HepG2 (cell line): ENCODE data around the gene NOP56. TPM values are rescaled to one million over a fixed set of nuclear protein-coding genes. Genes with fewer than 3 reads are reported as not detected.

Experiments
- HIVEP1 ChIP-seq: sonication (generic); formaldehyde crosslinking; IDR thresholded peaks from 2 replicates; pipeline ENCODE4 v1.4.0; 2020; ENCODE audit warnings: mild to moderate bottlenecking, missing genetic modification reagents
- KLF6 ChIP-seq: IDR thresholded peaks from 2 replicates; pipeline ENCODE4 v1.8.0; 2016; ENCODE audit warnings: missing biosample characterization, missing genetic modification reagents
- NKX3-1 ChIP-seq: sonication (generic); formaldehyde crosslinking; IDR thresholded peaks from 2 replicates; pipeline ENCODE4 v1.5.0; 2020; ENCODE audit warnings: missing genetic modification reagents
- POLR2AphosphoS5 ChIP-seq: IDR thresholded peaks from 2 replicates; pipeline ENCODE4 v1.6.1; 2012; ENCODE audit warnings: low read depth, low read length
- SIX1 ChIP-seq: sonication (generic); formaldehyde crosslinking; IDR thresholded peaks from 2 replicates; pipeline ENCODE4 v1.4.0; 2020; ENCODE audit warnings: missing genetic modification reagents, borderline replicate concordance
- SMAD3 ChIP-seq: sonication (generic); formaldehyde crosslinking; IDR thresholded peaks from 2 replicates; pipeline ENCODE4 v1.4.0; 2020; ENCODE audit warnings: missing genetic modification reagents
- ZFAT ChIP-seq: sonication (generic); formaldehyde crosslinking; conservative IDR thresholded peaks from 2 replicates; pipeline ENCODE4 v1.8.1; 2023; ENCODE audit warnings: missing genetic modification reagents, inconsistent platforms
- ZNF230 ChIP-seq: sonication (generic); formaldehyde crosslinking; IDR thresholded peaks from 2 replicates; pipeline ENCODE4 v1.4.0; 2020; ENCODE audit warnings: mild to moderate bottlenecking, missing genetic modification reagents
- ZNF256 ChIP-seq: sonication (generic); formaldehyde crosslinking; conservative IDR thresholded peaks from 2 replicates; pipeline ENCODE4 v1.4.0; 2020; ENCODE audit warnings: missing genetic modification reagents
- ZNF768 ChIP-seq: sonication (generic); formaldehyde crosslinking; IDR thresholded peaks from 2 replicates; pipeline ENCODE4 v1.4.0; 2020; ENCODE audit warnings: missing genetic modification reagents
- ZSCAN21 ChIP-seq: sonication (generic); formaldehyde crosslinking; IDR thresholded peaks from 2 replicates; pipeline ENCODE4 v1.8.0; 2022; ENCODE audit warnings: mild to moderate bottlenecking, missing genetic modification reagents, moderate library complexity, borderline replicate concordance
- polyA plus RNA-seq, 8 experiments: library from polyadenylated mRNA; depleted of rRNA in 3 of 8; stranded (reverse) in 7 of 8; unstranded in 1 of 8; fragments of >200 nt; fragmentation: Illumina TruSeq in 4 of 8; extraction: Trizol in 4 of 8; gene quantifications; 2 replicates each; pipeline versions ENCODE4 v1.2.1 to v1.2.3, GENCODE V29; 2011 to 2016; ENCODE audit warnings: low read depth in 4 of 8, missing spikeins in 1 of 8, mixed read lengths in 1 of 8; ENCODE audit not compliant: insufficient read depth in 1 of 8
- total RNA-seq, 5 experiments: library from RNA; depleted of rRNA; stranded (reverse); fragments of >200 nt; fragmentation: Illumina TruSeq; extraction: Trizol; gene quantifications; 2 replicates each; pipeline ENCODE4 v1.2.3, GENCODE V29; 2016; ENCODE audit warnings: low read depth in 1 of 5
- TF ChIP-seq, protein P1 (sequence below): sonication (generic); formaldehyde crosslinking; IDR thresholded peaks from 2 replicates; pipeline ENCODE4 v1.5.0; 2020; ENCODE audit warnings: mild to moderate bottlenecking, missing genetic modification reagents, borderline replicate concordance
- TF ChIP-seq, protein P2 (sequence below): sonication (generic); formaldehyde crosslinking; IDR thresholded peaks from 2 replicates; pipeline ENCODE4 v1.8.0; 2022; ENCODE audit warnings: mild to moderate bottlenecking, missing genetic modification reagents, moderate library complexity
- TF ChIP-seq, protein P3 (sequence below): sonication (generic); formaldehyde crosslinking; IDR thresholded peaks from 2 replicates; pipeline ENCODE4 v1.4.0; 2020; ENCODE audit warnings: mild to moderate bottlenecking, missing genetic modification reagents
- TF ChIP-seq, protein P4 (sequence below): sonication (generic); formaldehyde crosslinking; IDR thresholded peaks from 2 replicates; pipeline ENCODE4 v1.9.0; 2021; ENCODE audit warnings: mild to moderate bottlenecking, missing genetic modification reagents
- TF ChIP-seq, protein P5 (sequence below): sonication (generic); formaldehyde crosslinking; IDR thresholded peaks from 2 replicates; pipeline ENCODE4 v1.4.0; 2020; ENCODE audit warnings: missing genetic modification reagents

The NOP56 gene
- total and polyA plus RNA-seq, 2 of the 13 experiments (the other 11 are each of a cell fraction or from before 2014, with no cell fraction given) = 369 to 1,116 TPM

DNA sequence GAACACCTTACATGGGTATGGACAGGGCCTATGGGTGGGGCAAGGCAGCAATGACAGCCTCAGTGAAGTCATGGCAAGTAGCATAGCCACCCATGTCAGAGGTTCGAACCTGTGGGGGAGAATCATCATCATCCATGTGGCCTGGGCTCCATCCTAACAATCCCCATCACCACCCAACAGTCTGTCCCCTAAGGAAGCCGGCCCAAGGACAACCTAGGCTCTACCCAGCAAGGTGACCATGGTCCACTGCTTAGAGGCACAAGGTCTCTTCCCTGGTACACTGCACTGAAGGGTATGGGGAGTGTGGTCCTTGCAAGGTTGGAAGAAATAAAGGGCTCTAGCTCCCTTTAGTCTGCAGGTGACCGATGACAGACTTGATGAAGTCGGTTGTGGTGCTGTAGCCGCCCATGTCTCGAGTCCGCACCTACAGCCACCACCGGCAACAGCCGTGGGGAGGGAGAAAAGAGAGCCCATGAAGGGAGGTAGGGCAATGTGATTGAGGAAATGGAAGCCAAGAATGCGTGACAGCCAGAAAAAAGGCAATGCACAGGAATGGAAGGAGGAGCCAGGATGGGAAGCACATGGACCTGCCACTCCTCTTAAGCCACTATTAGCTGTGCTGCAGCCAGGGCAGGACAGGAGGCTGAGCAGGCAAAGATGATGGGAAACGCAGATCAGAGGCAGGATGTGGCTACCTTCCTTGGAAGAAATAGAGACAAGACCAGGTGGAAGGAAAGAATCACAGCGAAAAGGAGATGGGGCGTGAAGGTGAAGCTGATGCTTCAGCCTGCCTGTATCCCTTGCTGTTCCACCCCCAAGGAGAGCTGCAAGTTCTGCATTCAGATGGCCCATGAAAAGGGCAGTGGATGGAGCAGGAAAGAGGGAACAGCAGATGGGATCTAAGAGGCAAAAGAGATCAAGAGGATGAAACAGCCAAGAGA is 6.3 kb downstream of the NOP56 start (continued):
- TF ChIP-seq, protein P1, sequence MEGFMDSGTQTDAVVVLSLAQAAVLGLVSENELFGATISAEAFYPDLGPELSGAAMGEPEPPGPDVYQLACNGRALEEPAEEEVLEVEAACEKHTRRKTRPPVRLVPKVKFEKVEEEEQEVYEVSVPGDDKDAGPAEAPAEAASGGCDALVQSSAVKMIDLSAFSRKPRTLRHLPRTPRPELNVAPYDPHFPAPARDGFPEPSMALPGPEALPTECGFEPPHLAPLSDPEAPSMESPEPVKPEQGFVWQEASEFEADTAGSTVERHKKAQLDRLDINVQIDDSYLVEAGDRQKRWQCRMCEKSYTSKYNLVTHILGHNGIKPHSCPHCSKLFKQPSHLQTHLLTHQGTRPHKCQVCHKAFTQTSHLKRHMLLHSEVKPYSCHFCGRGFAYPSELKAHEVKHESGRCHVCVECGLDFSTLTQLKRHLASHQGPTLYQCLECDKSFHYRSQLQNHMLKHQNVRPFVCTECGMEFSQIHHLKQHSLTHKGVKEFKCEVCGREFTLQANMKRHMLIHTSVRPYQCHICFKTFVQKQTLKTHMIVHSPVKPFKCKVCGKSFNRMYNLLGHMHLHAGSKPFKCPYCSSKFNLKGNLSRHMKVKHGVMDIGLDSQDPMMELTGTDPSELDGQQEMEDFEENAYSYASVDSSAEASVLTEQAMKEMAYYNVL (CRISPR knock-in tag) = no peak
- TF ChIP-seq, protein P2, sequence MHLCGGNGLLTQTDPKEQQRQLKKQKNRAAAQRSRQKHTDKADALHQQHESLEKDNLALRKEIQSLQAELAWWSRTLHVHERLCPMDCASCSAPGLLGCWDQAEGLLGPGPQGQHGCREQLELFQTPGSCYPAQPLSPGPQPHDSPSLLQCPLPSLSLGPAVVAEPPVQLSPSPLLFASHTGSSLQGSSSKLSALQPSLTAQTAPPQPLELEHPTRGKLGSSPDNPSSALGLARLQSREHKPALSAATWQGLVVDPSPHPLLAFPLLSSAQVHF (CRISPR knock-in tag) = peak; percentile 45; the same call in 1 of the 2 replicates
- TF ChIP-seq ZNF230 (CRISPR knock-in tag) = no peak
- no peak for TF ChIP-seq NKX3-1
- 0 out of 2 replicates have a peak, but pooled peaks have one; percentile 33 for TF ChIP-seq ZSCAN21
- no peak for TF ChIP-seq SMAD3 (CRISPR knock-in tag)
- TF ChIP-seq SIX1 (CRISPR knock-in tag) = no peak
- peak; percentile 43; the same call in 1 of the 2 replicates for TF ChIP-seq ZNF768 (CRISPR knock-in tag)
- peak; percentile 89 for TF ChIP-seq POLR2AphosphoS5
- TF ChIP-seq ZNF256 = no peak
- TF ChIP-seq, protein P3, sequence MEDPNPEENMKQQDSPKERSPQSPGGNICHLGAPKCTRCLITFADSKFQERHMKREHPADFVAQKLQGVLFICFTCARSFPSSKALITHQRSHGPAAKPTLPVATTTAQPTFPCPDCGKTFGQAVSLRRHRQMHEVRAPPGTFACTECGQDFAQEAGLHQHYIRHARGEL = no peak
- no peak for TF ChIP-seq ZFAT (CRISPR knock-in tag)
- TF ChIP-seq KLF6 = no peak
- TF ChIP-seq, protein P4, sequence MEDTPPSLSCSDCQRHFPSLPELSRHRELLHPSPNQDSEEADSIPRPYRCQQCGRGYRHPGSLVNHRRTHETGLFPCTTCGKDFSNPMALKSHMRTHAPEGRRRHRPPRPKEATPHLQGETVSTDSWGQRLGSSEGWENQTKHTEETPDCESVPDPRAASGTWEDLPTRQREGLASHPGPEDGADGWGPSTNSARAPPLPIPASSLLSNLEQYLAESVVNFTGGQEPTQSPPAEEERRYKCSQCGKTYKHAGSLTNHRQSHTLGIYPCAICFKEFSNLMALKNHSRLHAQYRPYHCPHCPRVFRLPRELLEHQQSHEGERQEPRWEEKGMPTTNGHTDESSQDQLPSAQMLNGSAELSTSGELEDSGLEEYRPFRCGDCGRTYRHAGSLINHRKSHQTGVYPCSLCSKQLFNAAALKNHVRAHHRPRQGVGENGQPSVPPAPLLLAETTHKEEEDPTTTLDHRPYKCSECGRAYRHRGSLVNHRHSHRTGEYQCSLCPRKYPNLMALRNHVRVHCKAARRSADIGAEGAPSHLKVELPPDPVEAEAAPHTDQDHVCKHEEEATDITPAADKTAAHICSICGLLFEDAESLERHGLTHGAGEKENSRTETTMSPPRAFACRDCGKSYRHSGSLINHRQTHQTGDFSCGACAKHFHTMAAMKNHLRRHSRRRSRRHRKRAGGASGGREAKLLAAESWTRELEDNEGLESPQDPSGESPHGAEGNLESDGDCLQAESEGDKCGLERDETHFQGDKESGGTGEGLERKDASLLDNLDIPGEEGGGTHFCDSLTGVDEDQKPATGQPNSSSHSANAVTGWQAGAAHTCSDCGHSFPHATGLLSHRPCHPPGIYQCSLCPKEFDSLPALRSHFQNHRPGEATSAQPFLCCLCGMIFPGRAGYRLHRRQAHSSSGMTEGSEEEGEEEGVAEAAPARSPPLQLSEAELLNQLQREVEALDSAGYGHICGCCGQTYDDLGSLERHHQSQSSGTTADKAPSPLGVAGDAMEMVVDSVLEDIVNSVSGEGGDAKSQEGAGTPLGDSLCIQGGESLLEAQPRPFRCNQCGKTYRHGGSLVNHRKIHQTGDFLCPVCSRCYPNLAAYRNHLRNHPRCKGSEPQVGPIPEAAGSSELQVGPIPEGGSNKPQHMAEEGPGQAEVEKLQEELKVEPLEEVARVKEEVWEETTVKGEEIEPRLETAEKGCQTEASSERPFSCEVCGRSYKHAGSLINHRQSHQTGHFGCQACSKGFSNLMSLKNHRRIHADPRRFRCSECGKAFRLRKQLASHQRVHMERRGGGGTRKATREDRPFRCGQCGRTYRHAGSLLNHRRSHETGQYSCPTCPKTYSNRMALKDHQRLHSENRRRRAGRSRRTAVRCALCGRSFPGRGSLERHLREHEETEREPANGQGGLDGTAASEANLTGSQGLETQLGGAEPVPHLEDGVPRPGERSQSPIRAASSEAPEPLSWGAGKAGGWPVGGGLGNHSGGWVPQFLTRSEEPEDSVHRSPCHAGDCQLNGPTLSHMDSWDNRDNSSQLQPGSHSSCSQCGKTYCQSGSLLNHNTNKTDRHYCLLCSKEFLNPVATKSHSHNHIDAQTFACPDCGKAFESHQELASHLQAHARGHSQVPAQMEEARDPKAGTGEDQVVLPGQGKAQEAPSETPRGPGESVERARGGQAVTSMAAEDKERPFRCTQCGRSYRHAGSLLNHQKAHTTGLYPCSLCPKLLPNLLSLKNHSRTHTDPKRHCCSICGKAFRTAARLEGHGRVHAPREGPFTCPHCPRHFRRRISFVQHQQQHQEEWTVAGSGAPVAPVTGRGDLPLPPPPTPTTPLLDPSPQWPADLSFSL (CRISPR knock-in tag) = no peak
- TF ChIP-seq, protein P5, sequence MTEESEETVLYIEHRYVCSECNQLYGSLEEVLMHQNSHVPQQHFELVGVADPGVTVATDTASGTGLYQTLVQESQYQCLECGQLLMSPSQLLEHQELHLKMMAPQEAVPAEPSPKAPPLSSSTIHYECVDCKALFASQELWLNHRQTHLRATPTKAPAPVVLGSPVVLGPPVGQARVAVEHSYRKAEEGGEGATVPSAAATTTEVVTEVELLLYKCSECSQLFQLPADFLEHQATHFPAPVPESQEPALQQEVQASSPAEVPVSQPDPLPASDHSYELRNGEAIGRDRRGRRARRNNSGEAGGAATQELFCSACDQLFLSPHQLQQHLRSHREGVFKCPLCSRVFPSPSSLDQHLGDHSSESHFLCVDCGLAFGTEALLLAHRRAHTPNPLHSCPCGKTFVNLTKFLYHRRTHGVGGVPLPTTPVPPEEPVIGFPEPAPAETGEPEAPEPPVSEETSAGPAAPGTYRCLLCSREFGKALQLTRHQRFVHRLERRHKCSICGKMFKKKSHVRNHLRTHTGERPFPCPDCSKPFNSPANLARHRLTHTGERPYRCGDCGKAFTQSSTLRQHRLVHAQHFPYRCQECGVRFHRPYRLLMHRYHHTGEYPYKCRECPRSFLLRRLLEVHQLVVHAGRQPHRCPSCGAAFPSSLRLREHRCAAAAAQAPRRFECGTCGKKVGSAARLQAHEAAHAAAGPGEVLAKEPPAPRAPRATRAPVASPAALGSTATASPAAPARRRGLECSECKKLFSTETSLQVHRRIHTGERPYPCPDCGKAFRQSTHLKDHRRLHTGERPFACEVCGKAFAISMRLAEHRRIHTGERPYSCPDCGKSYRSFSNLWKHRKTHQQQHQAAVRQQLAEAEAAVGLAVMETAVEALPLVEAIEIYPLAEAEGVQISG = no peak; the same call in 1 of the 2 replicates
- no peak for TF ChIP-seq HIVEP1 (CRISPR knock-in tag)
